Activated CD4-positive, alpha-beta T cell treated with anti-CD3 and anti-CD28 coated beads, Interleukin-2, amount 50 U/mL, for 4 hours (primary cell): ENCODE results near the gene PPIF.

ENCODE experiments used
- DNase-seq, 2 experiments: peaks; one replicate each; pipeline ENCODE4 v3.0.0-alpha.2; 2020

Gene PPIF

GRCh38 chr10:79347226-79347893 lies at the start of gene PPIF:
TSS of gene PPIF (plus strand) at chr10:79347469. CDS start at chr10:79347549, 80 bp downstream.
- DNase-seq: peak; percentile 86 to 87

GRCh38 chr10:79298403-79299244 lies 48.6 kb upstream of the PPIF start:
- DNase-seq: peak; percentile 41 to 42

GRCh38 chr10:79299397-79300241 lies 47.6 kb upstream of the PPIF start:
- no peak for DNase-seq

- no peak for DNase-seq
Observed at GRCh38 chr10:79300711-79301110, 46.6 kb upstream of the PPIF start.

GRCh38 chr10:79301754-79302530 lies 45.3 kb upstream of the PPIF start:
- no peak for DNase-seq

- no peak for DNase-seq
Observed at GRCh38 chr10:79303631-79304478, 43.4 kb upstream of the PPIF start.

GRCh38 chr10:79304479-79305087 lies 42.7 kb upstream of the PPIF start:
- DNase-seq: no peak

- no peak for DNase-seq
Observed at GRCh38 chr10:79305515-79305914, 41.8 kb upstream of the PPIF start.

GRCh38 chr10:79305988-79306387 lies 41.3 kb upstream of the PPIF start:
- no peak for DNase-seq

GRCh38 chr10:79306644-79307220 lies 40.5 kb upstream of the PPIF start:
- DNase-seq: no peak

GRCh38 chr10:79308016-79308415 lies 39.3 kb upstream of the PPIF start:
- DNase-seq: no peak

- DNase-seq: no peak
Observed at GRCh38 chr10:79308969-79309665, 38.2 kb upstream of the PPIF start.

GRCh38 chr10:79310200-79310865 lies 36.9 kb upstream of the PPIF start:
- DNase-seq: no peak

- DNase-seq: no peak
Observed at GRCh38 chr10:79310911-79311573, 36.2 kb upstream of the PPIF start.

GRCh38 chr10:79311581-79312407 lies 35.5 kb upstream of the PPIF start:
- no peak for DNase-seq

GRCh38 chr10:79312601-79313187 lies 34.6 kb upstream of the PPIF start:
- DNase-seq: no peak

- no peak for DNase-seq
Observed at GRCh38 chr10:79313320-79313719, 33.9 kb upstream of the PPIF start.
